HG03354 (cell line): Measurements from ENCODE around the gene KCNH6.

Experiments
- ATAC-seq: cut with Tn5 transposase; IDR thresholded peaks from one replicate; pipeline ENCODE4 v1.9.1; 2021; ENCODE audit warnings: mild to moderate bottlenecking; ENCODE audit not compliant: unreplicated experiment, poor library complexity, severe bottlenecking

KCNH6 gene

DNA sequence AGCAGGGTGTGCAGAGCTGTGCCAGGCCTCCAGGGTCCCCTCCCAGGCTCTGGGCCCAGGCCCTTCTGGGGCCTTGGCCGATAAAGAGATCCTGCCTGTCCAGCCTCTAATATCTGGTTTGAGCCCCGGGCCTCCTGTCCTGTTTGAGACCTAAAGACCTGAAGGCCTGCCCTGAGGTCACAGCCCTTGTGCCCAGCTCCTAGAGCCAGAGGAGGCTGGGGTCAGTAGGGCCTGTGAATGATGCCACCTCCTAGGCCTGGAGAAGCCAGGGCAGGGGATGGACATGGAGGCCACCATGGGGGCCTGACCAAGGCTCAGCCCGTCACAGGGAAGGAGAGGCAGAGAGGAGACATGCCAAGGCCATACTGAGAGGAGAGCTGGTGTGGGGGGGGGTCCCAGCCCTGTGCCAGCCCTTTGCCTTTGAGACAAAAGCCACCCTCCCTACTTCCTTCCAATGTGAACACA is 7.4 kb downstream of the KCNH6 start:
- ATAC-seq: no peak

DNA sequence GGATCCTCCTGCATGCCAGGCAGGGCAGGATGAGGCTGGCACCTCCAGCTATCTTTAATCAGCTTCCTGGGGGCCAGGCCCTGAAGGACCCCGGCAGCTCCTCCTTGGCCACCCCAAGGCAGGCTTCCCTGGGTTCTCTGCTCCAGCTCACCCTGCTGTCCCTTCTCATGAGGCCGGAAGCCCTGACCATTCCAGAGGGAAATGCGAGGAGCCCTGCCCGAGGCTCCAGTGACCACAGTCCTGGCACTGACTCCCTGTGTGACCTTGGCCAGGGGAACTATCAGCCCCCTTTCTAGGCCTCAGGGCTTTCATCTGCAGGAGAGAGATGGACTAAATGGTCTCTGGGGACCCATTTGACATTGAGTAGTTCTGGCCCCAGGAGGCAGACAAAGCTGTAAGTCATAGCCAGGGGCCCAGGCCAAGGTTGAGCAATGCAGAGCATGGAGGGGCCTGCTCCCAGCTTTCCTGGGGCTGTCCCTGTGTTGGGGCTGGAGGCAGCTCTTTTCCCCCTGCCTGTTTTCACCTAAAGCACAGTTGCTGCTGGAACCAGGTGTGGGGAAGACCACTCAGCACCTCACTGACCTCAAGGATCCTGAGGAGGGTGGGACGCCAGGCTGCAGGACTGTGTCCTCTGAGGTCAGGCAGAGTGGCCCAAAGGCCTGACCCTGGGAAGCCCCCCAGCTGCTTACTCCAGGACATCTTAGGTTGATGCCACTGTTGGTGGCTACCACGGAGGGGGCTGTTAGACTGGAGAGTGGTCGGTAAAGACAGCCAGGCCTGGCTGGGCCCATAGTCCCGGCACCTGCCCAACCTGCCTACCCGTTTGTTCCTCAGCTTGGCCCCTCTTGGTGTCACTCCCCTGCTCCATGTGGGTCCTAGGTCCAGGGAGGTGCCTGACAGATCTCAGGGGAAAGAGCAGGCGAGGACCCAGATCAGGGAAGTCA is 8.1 kb downstream of the KCNH6 start:
- ATAC-seq: no peak

DNA sequence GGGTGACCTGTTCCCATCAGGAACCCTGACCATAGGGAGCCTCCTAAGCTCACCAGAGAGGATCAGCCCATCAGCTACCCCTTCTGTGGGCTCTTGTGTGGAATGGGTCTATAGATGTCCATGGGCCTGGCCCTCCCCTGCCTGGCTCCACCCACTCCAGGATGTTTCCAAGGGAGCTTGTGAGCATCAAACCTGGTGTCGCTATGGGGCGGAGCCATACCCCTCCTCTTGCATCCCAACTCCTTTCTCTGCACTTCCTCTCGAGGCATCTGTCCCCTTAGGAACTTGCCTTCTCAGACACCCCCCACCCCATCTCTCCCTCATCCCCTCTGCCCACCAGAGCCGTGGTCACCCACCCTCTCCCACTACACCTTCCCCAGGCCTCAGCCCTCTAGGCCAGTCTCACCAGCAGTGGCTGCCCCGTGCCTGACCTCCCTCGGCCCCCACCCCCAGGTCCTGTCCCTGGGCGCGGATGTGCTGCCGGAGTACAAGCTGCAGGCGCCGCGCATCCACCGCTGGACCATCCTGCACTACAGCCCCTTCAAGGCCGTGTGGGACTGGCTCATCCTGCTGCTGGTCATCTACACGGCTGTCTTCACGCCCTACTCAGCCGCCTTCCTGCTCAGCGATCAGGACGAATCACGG is 10.4 kb downstream of the KCNH6 start:
- no peak for ATAC-seq

DNA sequence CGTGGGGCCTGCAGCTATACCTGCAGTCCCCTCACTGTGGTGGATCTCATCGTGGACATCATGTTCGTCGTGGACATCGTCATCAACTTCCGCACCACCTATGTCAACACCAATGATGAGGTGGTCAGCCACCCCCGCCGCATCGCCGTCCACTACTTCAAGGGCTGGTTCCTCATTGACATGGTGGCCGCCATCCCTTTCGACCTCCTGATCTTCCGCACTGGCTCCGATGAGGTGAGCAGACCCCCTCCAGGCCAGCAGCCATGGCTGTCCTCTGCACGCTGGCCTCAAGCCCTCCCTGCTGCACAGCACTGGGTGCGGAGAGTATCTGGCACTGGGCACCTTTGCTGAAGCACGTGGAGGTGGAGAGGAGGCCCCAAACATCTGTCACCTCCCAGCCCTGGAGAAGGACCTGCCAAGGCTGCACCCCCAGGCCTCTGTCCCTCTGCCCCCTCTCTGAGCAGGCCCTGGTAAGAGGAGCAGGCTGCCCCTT is 11.0 kb downstream of the KCNH6 start:
- no peak for ATAC-seq

DNA sequence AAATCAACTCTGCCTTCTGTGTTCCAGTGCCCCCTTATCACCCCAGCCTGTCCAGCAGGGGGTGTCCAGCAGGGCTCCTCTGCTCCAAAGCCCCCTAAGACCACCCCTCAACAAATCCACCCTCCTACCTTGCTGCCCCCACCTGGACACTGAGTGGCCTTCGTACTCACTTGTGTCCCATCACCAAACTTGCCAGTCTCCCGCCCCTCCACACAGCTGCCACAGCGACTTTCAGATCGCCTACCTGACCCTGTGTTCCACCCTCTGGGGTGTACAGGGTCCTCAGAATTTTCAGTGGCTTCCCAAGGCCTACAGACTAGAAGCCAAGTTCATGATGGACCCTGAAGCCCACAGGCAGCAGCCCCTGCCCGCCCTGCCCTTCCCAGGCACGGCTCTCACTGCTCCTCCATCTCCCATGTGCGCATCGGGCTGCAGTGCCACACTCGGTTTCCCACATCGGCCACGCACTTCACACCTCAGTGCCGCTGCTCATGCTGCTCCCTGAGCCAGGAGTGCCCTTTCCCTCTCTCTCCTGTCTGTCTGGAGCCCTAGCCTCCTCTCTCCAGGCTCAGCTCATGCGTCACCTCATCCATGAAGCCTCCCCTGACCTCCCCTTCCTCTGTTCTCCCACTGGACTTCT is 11.8 kb downstream of the KCNH6 start:
- no peak for ATAC-seq

DNA sequence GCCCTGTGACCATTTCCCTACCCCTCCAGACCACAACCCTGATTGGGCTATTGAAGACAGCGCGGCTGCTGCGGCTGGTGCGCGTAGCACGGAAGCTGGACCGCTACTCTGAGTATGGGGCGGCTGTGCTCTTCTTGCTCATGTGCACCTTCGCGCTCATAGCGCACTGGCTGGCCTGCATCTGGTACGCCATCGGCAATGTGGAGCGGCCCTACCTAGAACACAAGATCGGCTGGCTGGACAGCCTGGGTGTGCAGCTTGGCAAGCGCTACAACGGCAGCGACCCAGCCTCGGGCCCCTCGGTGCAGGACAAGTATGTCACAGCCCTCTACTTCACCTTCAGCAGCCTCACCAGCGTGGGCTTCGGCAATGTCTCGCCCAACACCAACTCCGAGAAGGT is 12.5 kb downstream of the KCNH6 start:
- ATAC-seq: no peak

DNA sequence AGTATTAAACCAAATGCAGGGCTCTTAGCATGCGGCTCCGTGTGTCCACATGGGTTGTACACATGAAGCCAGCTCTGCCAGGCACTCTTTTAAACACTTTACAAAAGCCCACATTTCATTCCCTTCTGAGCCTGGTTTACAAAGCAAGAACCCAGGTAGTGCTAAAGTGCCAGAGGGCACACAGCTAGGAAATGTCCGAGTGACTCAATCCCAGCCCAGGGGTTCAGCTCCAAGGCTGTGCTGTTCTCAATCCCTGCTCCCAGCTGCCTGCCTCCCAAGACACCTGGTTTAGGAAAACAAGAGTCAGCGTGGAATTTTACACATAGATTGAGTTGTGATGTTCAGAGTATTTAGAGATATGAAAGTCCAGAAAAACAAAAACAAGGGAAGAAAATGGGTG is 13.8 kb downstream of the KCNH6 start:
- no peak for ATAC-seq

DNA sequence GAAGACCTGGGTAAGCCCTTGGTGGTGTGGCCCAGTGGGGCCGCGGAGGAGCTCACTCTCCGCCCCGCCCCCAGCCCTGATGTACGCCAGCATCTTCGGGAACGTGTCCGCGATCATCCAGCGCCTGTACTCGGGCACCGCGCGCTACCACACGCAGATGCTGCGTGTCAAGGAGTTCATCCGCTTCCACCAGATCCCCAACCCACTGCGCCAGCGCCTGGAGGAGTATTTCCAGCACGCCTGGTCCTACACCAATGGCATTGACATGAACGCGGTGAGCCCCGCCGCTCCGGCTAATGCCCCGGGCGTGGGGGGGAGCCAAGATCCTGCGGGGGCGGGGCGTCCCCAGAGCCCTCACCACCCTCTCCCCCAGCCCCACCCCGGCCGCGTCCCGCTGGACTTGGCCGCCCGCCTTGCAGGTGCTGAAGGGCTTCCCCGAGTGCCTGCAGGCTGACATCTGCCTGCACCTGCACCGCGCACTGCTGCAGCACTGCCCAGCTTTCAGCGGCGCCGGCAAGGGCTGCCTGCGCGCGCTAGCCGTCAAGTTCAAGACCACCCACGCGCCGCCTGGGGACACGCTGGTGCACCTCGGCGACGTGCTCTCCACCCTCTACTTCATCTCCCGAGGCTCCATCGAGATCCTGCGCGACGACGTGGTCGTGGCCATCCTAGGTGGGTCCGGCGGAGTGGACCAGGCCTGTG is 15.0 kb downstream of the KCNH6 start:
- no peak for ATAC-seq

DNA sequence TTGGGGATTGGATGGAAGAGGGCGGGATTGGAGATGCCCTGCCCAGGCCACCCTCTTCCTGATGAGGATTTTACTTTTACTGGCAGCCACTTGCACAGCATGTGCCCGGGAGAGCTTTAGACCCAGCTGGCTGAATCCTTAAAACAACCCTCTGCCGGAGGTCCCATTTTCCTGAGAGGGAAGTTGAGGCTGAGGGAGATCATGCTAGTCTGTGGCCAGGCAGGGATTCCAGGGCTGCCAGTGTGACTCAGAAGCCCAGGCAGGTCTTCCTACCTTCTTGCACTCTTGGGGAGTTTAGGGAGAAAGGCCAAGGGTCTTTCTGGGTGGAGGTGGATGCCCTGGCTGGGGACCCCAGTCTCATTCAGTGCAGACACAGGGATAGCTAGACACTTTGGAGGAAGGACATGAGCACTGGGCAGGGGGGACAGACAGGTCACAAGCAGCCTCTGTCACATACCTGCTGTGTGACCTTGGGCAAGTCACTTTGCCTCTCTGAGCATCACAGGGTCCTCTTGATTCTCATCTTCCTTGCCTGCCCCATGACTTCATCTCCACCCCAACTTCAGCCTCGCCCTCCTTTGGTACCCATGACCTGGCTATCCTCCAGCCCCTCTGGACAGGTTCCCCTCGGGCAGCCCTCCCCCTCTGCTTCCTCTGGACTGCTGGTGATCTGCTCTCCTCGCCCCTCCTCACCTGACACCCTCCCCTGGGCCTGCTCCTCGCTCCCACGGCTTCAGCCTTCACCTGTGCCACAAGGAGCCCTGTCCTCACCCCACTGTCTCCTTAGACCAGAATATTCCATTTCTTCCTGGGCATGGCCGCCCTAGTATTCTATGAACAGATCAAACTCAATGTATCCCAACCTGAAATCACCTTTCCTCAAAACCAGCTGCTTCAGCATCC is 15.8 kb downstream of the KCNH6 start:
- no peak for ATAC-seq

DNA sequence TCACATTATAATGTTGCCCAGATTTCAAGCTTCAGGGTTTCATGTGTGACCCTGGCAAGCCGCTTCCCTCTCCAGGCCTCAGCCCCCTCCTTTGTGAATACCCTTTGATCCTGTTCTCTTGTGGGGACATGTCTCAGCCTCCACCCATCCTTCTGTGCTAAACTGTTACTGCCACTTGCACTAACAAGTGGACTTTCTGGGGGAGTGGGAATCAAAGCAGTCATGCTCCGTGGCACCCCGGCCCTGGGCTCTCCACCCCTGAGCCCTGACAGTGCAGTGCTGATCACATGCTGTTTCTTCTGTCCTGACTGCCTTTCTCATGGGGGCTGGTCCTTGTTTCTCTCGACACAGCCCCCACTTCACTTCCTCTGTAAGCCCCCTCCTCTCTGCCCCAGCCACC is 17.4 kb downstream of the KCNH6 start:
- ATAC-seq: no peak

DNA sequence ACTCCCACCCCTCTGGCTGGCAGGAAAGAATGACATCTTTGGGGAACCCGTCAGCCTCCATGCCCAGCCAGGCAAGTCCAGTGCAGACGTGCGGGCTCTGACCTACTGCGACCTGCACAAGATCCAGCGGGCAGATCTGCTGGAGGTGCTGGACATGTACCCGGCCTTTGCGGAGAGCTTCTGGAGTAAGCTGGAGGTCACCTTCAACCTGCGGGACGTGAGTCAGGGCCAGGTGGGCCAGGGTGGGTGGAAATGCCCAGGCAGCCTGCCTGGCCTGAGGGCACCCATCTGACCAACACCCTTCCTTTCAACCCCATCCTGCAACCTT is 19.0 kb downstream of the KCNH6 start:
- no peak for ATAC-seq

DNA sequence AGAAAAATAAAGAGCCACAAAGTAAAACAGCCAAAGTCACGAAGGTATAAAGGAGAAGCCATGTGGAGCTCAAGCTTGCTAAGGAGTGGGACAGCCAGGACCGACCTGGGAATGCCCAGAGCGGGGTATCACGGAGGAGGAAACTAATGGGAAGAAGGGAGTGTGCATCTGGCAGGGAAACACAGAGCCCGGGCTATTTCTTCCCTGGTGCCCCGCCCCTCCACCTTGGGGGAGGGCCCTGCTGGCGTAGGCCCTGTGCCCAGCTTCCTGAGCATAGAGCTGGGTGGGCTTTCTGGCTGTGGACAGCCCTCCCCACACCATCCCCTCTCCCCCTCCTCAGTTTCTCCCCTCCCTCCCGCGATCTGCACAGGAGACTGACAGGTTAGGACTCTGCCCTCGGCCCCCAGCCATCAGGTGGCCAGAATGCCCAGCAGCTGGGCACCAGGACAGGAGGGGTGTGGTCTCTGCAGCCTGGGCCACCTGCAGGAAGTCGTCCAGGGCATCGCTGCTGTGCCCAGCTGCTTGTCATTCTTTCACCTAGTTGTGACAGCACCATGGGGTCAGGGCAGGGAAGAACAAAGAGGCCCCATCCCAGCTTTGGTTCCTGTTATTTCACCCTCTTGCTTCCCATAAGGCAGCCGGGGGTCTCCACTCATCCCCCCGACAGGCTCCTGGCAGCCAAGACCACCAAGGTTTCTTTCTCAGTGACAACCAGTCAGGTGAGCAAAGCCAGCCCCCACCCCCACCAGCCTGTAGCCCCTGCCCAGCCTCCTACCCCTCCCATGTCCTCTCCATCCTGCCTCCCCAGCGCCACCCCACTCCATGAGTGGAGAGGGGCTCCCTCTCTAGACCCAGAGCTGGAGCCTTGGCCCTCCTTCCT is 20.0 kb downstream of the KCNH6 start:
- no peak for ATAC-seq

DNA sequence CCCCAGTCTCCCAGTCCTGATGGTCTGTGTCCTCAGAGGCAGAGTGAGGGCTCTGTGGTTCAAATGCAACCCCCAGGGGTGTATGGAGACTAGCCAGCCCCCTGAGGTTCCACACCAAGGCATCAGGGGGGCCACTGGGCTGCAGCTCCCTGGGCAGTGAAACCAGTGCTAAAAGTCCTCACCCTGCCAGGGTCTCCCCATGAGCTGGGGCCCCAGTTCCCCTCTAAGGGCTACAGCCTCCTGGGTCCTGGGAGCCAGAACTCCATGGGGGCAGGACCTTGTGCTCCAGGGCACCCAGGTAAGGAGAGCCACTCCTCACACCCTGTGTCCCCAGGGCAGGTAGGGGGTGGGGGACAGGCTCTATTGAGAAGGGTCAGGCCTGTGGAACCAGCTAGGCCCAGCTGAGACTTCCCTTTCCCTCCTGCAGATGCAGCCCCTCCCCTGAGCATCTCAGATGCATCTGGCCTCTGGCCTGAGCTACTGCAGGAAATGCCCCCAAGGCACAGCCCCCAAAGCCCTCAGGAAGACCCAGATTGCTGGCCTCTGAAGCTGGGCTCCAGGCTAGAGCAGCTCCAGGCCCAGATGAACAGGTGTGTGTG is 20.8 kb downstream of the KCNH6 start:
- ATAC-seq: no peak

DNA sequence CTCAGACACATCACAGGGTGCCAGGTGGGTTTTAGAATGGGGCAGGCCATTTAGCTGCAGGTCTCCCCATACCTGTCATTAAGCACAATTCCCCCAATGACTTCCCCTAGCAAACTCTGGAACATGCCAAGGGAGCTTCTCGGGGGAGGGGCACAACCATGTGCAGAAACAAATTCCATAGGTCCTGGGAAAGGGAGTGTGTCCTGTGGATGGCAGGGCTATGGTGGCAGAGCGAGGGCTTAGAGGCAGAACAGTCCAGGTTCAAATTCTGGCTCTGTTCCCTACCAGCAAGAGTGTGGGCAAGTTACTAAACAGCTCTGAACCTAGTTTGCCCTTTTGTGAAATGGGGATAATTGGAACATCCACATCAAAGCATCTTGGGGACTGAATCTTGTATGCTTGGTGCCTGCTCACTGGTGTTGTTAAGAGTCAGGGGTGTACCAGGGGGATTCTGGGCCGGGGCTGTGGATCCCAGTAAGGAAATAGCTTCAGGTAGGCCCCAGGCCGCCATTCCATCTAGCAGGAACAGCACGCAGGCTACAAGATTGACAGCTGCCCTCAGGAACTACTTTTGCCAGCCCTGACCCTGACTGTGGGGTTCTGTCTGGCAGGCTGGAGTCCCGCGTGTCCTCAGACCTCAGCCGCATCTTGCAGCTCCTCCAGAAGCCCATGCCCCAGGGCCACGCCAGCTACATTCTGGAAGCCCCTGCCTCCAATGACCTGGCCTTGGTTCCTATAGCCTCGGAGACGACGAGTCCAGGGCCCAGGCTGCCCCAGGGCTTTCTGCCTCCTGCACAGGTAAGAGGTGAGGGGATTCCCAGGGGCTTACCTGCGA is 21.5 kb downstream of the KCNH6 start:
- no peak for ATAC-seq

DNA sequence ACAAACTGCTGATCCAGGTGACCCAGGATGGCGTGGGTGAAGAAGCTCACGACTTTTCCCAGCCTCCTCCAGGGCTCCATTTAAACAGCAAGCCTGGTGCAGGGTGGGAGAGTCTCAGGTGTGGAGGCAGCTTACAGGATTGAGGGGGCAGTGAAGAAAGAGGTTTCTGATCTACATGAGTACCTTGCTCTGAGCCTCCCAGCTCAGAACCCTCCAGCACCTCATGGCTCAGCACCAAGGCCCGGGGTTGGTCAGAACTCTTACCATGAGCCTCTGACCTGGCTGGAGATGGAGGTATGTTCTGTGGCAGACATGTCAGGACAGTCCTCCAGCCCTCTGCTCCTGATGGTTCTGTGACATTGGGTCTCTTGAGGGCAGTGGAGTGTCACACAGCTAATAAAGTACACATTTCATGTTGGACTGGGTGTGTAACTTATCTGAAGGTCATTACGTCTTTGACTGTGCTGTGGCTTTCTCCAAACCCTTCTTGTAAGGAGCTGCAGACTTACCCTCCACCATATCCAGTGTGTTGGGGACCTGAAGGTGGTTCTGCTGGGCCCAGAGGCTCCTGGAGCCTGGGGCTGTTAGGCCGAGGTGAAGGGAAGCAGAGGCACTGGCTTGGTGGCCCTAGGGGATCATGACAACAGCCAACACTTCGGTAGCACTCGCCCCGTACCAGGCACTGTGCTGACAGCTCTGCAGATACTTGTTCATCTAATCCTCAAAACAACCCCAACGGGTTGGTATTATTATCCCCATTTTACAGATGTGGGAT is 23.3 kb downstream of the KCNH6 start:
- ATAC-seq: no peak

DNA sequence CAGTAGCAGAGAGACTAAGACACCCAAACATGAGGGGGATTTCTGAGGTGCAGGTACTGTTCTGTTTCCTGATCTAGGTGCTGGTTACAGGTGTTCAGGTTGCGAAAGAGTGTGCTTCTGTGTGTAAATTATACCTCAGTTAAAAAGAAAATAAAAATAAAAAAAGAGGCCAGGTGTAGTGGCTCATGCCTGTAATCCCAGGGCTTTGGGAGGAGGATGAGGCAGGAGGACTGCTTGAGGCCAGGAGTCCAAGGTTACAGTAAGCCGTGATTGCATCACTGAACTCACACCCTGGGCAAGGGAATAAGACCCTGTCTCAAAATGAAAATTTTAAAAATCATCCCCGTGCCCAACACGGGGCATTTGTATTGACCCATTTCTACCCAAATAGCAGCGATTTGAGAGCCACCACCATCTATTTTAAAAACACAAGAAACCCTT is 23.9 kb downstream of the KCNH6 start:
- no peak for ATAC-seq
